HCT116 (cell line): ENCODE results near the gene GABBR1.

Experiments
- CEBPB ChIP-seq: IDR thresholded peaks from 2 replicates; pipeline ENCODE4 v1.6.1; 2012; ENCODE audit warnings: low read depth
- CTCF ChIP-seq, 3 experiments: fragments of 200-600 bp in 1 of 3; sonication (generic) in 1 of 3; IDR thresholded peaks in 2 of 3; conservative IDR thresholded peaks in 1 of 3; 2 replicates each; pipeline ENCODE4 v1.5.1; 2012 to 2017; ENCODE audit warnings: low read depth in 2 of 3, low read length in 2 of 3, antibody characterized with exemption in 1 of 3, borderline replicate concordance in 1 of 3, control low read depth in 1 of 3, mild to moderate bottlenecking in 1 of 3, mixed read lengths in 1 of 3, mixed run types in 1 of 3, moderate library complexity in 1 of 3; ENCODE audit not compliant: insufficient read depth in 1 of 3
- EZH2 ChIP-seq: fragments of 200-600 bp; sonication (generic); IDR thresholded peaks from 2 replicates; pipeline ENCODE4 v1.6.1; 2017; ENCODE audit warnings: antibody characterized with exemption, mixed run types
- POLR2A ChIP-seq: IDR thresholded peaks from 2 replicates; pipeline ENCODE4 v1.7.0; 2011; ENCODE audit warnings: borderline replicate concordance; ENCODE audit not compliant: insufficient read depth, insufficient read length; ENCODE audit errors: extremely low read depth
- POLR2AphosphoS5 ChIP-seq: IDR thresholded peaks from 2 replicates; pipeline ENCODE4 v1.6.1; 2011; ENCODE audit warnings: mild to moderate bottlenecking, low read depth, low read length, moderate library complexity
- REST ChIP-seq: IDR thresholded peaks from 2 replicates; pipeline ENCODE4 v1.6.1; 2012; ENCODE audit warnings: low read depth
- SP1 ChIP-seq: IDR thresholded peaks from 2 replicates; pipeline ENCODE4 v1.6.1; 2012; ENCODE audit warnings: low read depth
- ZFX ChIP-seq: fragments of 450-650 bp; IDR thresholded peaks from 2 replicates; pipeline ENCODE4 v1.6.1; 2017

GRCh38 chr6:29558439-29559079 lies 74.4 kb downstream of the GABBR1 start:
- TF ChIP-seq POLR2A (no peak), CTCF (IDR thresholded peaks at IDR 0.05 in 2 of 3, conservative IDR thresholded peaks at IDR 0.05 in 1 of 3; ENCODE audit: borderline replicate concordance in 1 of 3, insufficient read depth in 1 of 3, low read depth in 2 of 3, low read length in 2 of 3) (no peak), EZH2 (no peak), CEBPB (no peak), REST (no peak), ZFX (no peak), SP1 (no peak), POLR2AphosphoS5 (no peak)
